Activated CD4-positive, CD25-positive, alpha-beta regulatory T cell treated with anti-CD3 and anti-CD28 coated beads, Interleukin-2, amount 50 U/mL, for 16 hours (primary cell): ENCODE results near the gene REL.
"Not testable (repeated sequence)": the region's sequence is repeated elsewhere in the genome, so short reads cannot be mapped to it uniquely, and the experiment has no call there.

Experiments
- DNase-seq: peaks from one replicate; pipeline ENCODE4 v3.0.0-alpha.2; 2020; ENCODE audit warnings: low read depth, low spot score

REL gene

GRCh38 chr2:60925994-60926740 lies 44.8 kb downstream of the REL start:
- no peak for DNase-seq

- DNase-seq = no peak
Observed at GRCh38 chr2:60926741-60927552, 45.6 kb downstream of the REL start.

GRCh38 chr2:60932061-60932460 lies 50.7 kb downstream of the REL start:
- not testable (repeated sequence) for DNase-seq

GRCh38 chr2:60932954-60933353 lies 51.6 kb downstream of the REL start:
- no peak for DNase-seq

- DNase-seq = no peak
Observed at GRCh38 chr2:60934165-60934722, 52.9 kb downstream of the REL start.

GRCh38 chr2:60936757-60937156 lies 55.4 kb downstream of the REL start:
- DNase-seq = no peak

GRCh38 chr2:60938301-60938700 lies 56.9 kb downstream of the REL start:
- DNase-seq = no peak

GRCh38 chr2:60939622-60940021 lies 58.2 kb downstream of the REL start:
- DNase-seq = no peak

GRCh38 chr2:60945341-60945740 lies 64.0 kb downstream of the REL start:
- no peak for DNase-seq

GRCh38 chr2:60947056-60947455 lies 65.7 kb downstream of the REL start:
- no peak for DNase-seq

GRCh38 chr2:60948161-60948560 lies 66.8 kb downstream of the REL start:
- no peak for DNase-seq

- no peak for DNase-seq
Observed at GRCh38 chr2:60948926-60949579, 67.7 kb downstream of the REL start.

GRCh38 chr2:60954139-60954538 lies 72.8 kb downstream of the REL start:
- no peak for DNase-seq

GRCh38 chr2:60957224-60957623 lies 75.8 kb downstream of the REL start:
- no peak for DNase-seq

- DNase-seq = no peak
Observed at GRCh38 chr2:60957643-60958042, 76.3 kb downstream of the REL start.

GRCh38 chr2:60958361-60958760 lies 77.0 kb downstream of the REL start:
- DNase-seq = no peak

- DNase-seq = no peak
Observed at GRCh38 chr2:60958800-60959199, 77.4 kb downstream of the REL start.

- DNase-seq = no peak
Observed at GRCh38 chr2:60959501-60959900, 78.1 kb downstream of the REL start.

- DNase-seq = no peak
Observed at GRCh38 chr2:60960706-60961105, 79.3 kb downstream of the REL start.

GRCh38 chr2:60961457-60961856 lies 80.1 kb downstream of the REL start:
- no peak for DNase-seq

- DNase-seq = no peak
Observed at GRCh38 chr2:60962528-60962927, 81.2 kb downstream of the REL start.

GRCh38 chr2:60963190-60963589 lies 81.8 kb downstream of the REL start:
- DNase-seq = no peak
